ENCODE results near the gene OR2T11. TPM values are rescaled to one million over a fixed set of nuclear protein-coding genes. Genes with fewer than 3 reads are reported as not detected.

The OR2T11 gene
- total RNA-seq, 1 donor from 2014 or later = not detected

Other genes with a start within 250 kb of the OR2T11 start
- not detected for gene OR2T1, start 232.0 kb downstream of the OR2T11 start, total RNA-seq
- gene OR2T2, start 189.5 kb downstream of the OR2T11 start, total RNA-seq = not detected
- not detected for gene OR2T3, start 161.7 kb downstream of the OR2T11 start, total RNA-seq
- gene OR2T5, start 146.5 kb downstream of the OR2T11 start, total RNA-seq = not detected
- gene OR2G6, start 127.0 kb downstream of the OR2T11 start, total RNA-seq = not detected
- not detected for gene OR2T29, start 72.3 kb downstream of the OR2T11 start, total RNA-seq
- not detected for gene OR2T34, start 60.3 kb downstream of the OR2T11 start, total RNA-seq
- gene OR2T10, start 37.4 kb downstream of the OR2T11 start, total RNA-seq = not detected
- gene OR2T35, start 10.2 kb upstream of the OR2T11 start, total RNA-seq = not detected
- gene OR2T27, start 20.4 kb upstream of the OR2T11 start, total RNA-seq = not detected
- not detected for gene OR14I1, start 67.7 kb upstream of the OR2T11 start, total RNA-seq
- not detected for gene LYPD8, start 120.7 kb upstream of the OR2T11 start, total RNA-seq
- gene SH3BP5L, start 190.8 kb upstream of the OR2T11 start, total RNA-seq = 21.3 TPM
- gene ZNF672, start 203.1 kb upstream of the OR2T11 start, total RNA-seq = 38.1 TPM
- gene ZNF692, start 224.0 kb upstream of the OR2T11 start, total RNA-seq = 38.1 TPM